ENCODE results near the gene HS3ST4. TPM values are rescaled to one million over a fixed set of nuclear protein-coding genes. Genes with fewer than 3 reads are reported as not detected.

The HS3ST4 gene
- total RNA-seq, 1 donor from 2014 or later = 0.32 TPM

- Histone ChIP-seq H3K4me1 (no peaks in the 10 kb centered on the region), H3K9me3 (no peaks in the 10 kb centered on the region), H3K27me3 (no peaks in the 10 kb centered on the region), H3K36me3 (no peaks in the 10 kb centered on the region), H3K4me3 (no peak overlapping the region), H3K27ac (no peak overlapping the region)
- ATAC-seq (no peak), DNase-seq (no peak)
- intact Hi-C loops (cut with DNase I) = no loop called here
- no peak for TF ChIP-seq CTCF (IDR thresholded peaks at IDR 0.05)
These were observed 38.6 kb downstream of the HS3ST4 start for GRCh38 chr16:25730396-25730795.

GRCh38 chr16:25734430-25735385 is 42.9 kb downstream of the HS3ST4 start:
- intact Hi-C loops (cut with DNase I) = no loop called here
- TF ChIP-seq CTCF (IDR thresholded peaks at IDR 0.05) = no peak

GRCh38 chr16:25735645-25736044 is 43.9 kb downstream of the HS3ST4 start:
- no peak for TF ChIP-seq CTCF (IDR thresholded peaks at IDR 0.05)
- ATAC-seq (no peak), DNase-seq (no peak)
- Histone ChIP-seq H3K4me3 (no peak overlapping the region), H3K4me1 (no peaks in the 10 kb centered on the region), H3K27me3 (no peaks in the 10 kb centered on the region), H3K9me3 (no peaks in the 10 kb centered on the region), H3K27ac (no peak overlapping the region), H3K36me3 (no peaks in the 10 kb centered on the region)
- intact Hi-C loops (cut with DNase I) = no loop called here

More at GRCh38 chr16:25734430-25735385, 42.9 kb downstream of the HS3ST4 start:
- no peaks in the 10 kb centered on the region for H3K9me3 ChIP-seq
- H3K4me3 ChIP-seq = no peak overlapping the region
- H3K27me3 ChIP-seq = no peaks in the 10 kb centered on the region
- H3K4me1 ChIP-seq = no peaks in the 10 kb centered on the region
- no peak overlapping the region for H3K27ac ChIP-seq
- no peak for ATAC-seq
- DNase-seq = no peak
- H3K36me3 ChIP-seq = no peaks in the 10 kb centered on the region

- Histone ChIP-seq H3K27ac (no peak overlapping the region), H3K36me3 (no peaks in the 10 kb centered on the region), H3K9me3 (no peaks in the 10 kb centered on the region), H3K27me3 (no peaks in the 10 kb centered on the region), H3K4me3 (no peak overlapping the region), H3K4me1 (no peaks in the 10 kb centered on the region)
- DNase-seq (no peak), ATAC-seq (no peak)
- intact Hi-C loops (cut with DNase I) = no loop called here
- no peak for TF ChIP-seq CTCF (IDR thresholded peaks at IDR 0.05)
These were observed 55.5 kb downstream of the HS3ST4 start for GRCh38 chr16:25747160-25747758.

- TF ChIP-seq CTCF (IDR thresholded peaks at IDR 0.05) = no peak
- no peak overlapping the region for H3K27ac ChIP-seq
- intact Hi-C loops (cut with DNase I) = no loop called here
- no peaks in the 10 kb centered on the region for H3K27me3 ChIP-seq
- no peak for ATAC-seq
- H3K36me3 ChIP-seq = no peaks in the 10 kb centered on the region
- no peak for DNase-seq
- H3K4me1 ChIP-seq = no peaks in the 10 kb centered on the region
- H3K9me3 ChIP-seq = no peaks in the 10 kb centered on the region
- no peak overlapping the region for H3K4me3 ChIP-seq
These were observed 56.4 kb downstream of the HS3ST4 start for GRCh38 chr16:25748092-25748654.
